Nephron (organoid): ENCODE results near the gene AMELY.

ENCODE experiments used
- H3K27ac Mint-ChIP-seq, 3 experiments: 2 replicates each; pipeline ENCODE4 v1.8.0; 2020; ENCODE audit warnings: mixed read lengths in 3 of 3, mild to moderate bottlenecking in 2 of 3, moderate library complexity in 1 of 3
- H3K27me3 Mint-ChIP-seq: 2 replicates; pipeline ENCODE4 v1.8.0; 2021; ENCODE audit warnings: low read depth, mild to moderate bottlenecking, moderate library complexity, mixed read lengths
- H3K36me3 Mint-ChIP-seq: 2 replicates; pipeline ENCODE4 v1.8.0; 2020; ENCODE audit warnings: low read depth, mixed read lengths
- H3K4me1 Mint-ChIP-seq: 2 replicates; pipeline ENCODE4 v1.8.0; 2020; ENCODE audit warnings: mixed read lengths
- H3K4me3 Mint-ChIP-seq, 3 experiments: 2 replicates each; pipeline ENCODE4 v1.8.0; 2020; ENCODE audit warnings: mild to moderate bottlenecking in 3 of 3, mixed read lengths in 3 of 3, moderate library complexity in 2 of 3
- H3K9me3 Mint-ChIP-seq: 2 replicates; pipeline ENCODE4 v1.8.0; 2020; ENCODE audit warnings: mixed read lengths
- TF ChIP-seq, protein P1 (sequence below), 3 experiments: fragments of 200-600 bp; sonication (generic); IDR thresholded peaks; one replicate each; pipeline ENCODE4 v1.5.0; 2021; ENCODE audit warnings: antibody characterized with exemption in 3 of 3; ENCODE audit not compliant: unreplicated experiment in 3 of 3

The AMELY gene

DNA sequence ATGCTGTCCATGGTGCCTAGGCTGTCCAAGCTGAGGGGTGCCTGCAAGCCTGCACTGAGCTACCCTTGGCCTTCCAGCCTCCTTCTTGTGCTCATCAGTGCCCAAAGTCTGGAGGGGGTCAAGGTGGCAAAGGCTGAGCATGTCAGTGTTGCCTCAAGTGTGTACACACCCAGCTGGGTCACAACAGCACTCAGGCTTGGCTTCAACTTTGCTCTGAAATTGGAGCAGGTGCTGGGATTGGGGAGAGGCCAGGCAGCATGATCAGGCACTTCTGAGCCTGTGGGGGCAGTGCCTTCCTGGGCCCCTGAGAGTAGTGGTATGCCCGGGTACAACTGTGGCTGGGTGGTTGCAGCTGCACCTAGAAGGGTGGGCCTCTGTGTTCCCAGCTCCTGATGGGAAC is 17.7 kb upstream of the AMELY start:
- Mint-ChIP-seq H3K27ac (no peak overlapping the region), H3K4me1 (no peaks in the 10 kb centered on the region), H3K27me3 (no peaks in the 10 kb centered on the region), H3K9me3 (no peaks in the 10 kb centered on the region), H3K4me3 (no peak overlapping the region), H3K36me3 (no peaks in the 10 kb centered on the region)
- TF ChIP-seq, protein P1, sequence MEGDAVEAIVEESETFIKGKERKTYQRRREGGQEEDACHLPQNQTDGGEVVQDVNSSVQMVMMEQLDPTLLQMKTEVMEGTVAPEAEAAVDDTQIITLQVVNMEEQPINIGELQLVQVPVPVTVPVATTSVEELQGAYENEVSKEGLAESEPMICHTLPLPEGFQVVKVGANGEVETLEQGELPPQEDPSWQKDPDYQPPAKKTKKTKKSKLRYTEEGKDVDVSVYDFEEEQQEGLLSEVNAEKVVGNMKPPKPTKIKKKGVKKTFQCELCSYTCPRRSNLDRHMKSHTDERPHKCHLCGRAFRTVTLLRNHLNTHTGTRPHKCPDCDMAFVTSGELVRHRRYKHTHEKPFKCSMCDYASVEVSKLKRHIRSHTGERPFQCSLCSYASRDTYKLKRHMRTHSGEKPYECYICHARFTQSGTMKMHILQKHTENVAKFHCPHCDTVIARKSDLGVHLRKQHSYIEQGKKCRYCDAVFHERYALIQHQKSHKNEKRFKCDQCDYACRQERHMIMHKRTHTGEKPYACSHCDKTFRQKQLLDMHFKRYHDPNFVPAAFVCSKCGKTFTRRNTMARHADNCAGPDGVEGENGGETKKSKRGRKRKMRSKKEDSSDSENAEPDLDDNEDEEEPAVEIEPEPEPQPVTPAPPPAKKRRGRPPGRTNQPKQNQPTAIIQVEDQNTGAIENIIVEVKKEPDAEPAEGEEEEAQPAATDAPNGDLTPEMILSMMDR (IDR thresholded peaks at IDR 0.05; ENCODE audit: unreplicated experiment in 3 of 3), result no peak

DNA sequence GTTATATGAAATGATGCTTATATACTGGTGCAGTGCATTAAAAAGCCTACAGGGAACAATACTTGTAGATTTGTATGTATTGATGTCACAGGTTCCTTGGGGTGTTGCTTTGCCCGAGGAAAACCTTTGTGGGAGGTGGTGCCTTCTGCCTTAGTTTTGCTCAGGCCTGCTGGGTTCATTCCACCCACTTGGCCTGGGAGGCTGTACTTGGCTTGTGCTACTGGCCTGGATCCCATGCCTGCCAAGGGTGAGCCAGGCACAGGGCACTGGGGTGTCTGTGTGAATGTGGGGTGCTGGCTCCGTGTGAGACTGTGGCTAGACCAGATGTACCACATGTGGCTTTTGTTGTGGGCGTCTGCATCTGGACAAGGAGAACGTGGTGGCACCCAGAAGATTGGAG is 16.7 kb upstream of the AMELY start:
- Mint-ChIP-seq H3K4me3 (no peak overlapping the region), H3K4me1 (no peaks in the 10 kb centered on the region), H3K9me3 (no peaks in the 10 kb centered on the region), H3K27me3 (no peaks in the 10 kb centered on the region), H3K36me3 (no peaks in the 10 kb centered on the region), H3K27ac (no peak overlapping the region)
- TF ChIP-seq, protein P1 (IDR thresholded peaks at IDR 0.05; ENCODE audit: unreplicated experiment in 3 of 3), result no peak

DNA sequence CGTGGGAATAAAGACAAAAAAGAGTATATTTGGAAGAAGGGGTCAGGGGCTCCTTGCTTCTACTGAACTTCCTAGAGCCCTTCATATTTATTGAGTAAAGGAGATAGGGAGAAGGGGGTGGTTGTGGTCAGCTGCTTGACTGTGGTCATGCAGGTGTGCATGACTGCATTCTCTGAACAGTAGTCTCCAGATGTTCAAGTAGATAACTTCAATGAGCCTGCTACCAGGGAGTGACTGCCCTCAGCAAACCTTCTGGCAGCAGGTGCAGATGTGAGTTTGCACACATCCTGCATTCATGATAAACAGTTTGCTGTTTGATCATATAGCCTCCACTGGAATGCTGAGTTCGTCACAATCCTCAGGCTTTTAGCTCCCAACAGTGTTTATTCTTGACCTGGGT is 9.5 kb upstream of the AMELY start:
- Mint-ChIP-seq H3K36me3 (no peaks in the 10 kb centered on the region), H3K27me3 (no peaks in the 10 kb centered on the region), H3K4me1 (no peaks in the 10 kb centered on the region), H3K27ac (no peak overlapping the region), H3K4me3 (no peak overlapping the region), H3K9me3 (no peaks in the 10 kb centered on the region)
- TF ChIP-seq, protein P1 (IDR thresholded peaks at IDR 0.05; ENCODE audit: unreplicated experiment in 3 of 3), result no peak

DNA sequence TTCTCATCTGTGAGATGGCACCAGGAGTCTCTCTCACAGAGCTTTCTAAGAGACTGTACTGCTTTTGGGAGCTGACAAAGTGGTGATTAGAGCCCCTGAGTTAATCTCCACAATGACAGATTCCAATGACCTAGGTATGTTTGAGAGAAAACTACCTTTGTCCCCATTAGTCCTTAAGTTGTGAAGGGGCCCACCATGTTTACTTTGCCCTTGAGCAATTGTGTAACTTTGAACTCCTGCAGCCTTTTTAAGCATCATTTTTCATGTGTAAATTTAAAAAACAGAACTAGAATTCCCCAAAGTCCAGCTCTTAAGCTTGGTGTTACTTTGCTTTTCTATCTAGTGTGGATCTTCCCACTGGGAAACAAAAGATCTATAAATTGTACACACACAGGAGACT is 1.8 kb upstream of the AMELY start:
- Mint-ChIP-seq H3K4me3 (no peak overlapping the region), H3K27me3 (no peaks in the 10 kb centered on the region), H3K27ac (no peak overlapping the region)

DNA sequence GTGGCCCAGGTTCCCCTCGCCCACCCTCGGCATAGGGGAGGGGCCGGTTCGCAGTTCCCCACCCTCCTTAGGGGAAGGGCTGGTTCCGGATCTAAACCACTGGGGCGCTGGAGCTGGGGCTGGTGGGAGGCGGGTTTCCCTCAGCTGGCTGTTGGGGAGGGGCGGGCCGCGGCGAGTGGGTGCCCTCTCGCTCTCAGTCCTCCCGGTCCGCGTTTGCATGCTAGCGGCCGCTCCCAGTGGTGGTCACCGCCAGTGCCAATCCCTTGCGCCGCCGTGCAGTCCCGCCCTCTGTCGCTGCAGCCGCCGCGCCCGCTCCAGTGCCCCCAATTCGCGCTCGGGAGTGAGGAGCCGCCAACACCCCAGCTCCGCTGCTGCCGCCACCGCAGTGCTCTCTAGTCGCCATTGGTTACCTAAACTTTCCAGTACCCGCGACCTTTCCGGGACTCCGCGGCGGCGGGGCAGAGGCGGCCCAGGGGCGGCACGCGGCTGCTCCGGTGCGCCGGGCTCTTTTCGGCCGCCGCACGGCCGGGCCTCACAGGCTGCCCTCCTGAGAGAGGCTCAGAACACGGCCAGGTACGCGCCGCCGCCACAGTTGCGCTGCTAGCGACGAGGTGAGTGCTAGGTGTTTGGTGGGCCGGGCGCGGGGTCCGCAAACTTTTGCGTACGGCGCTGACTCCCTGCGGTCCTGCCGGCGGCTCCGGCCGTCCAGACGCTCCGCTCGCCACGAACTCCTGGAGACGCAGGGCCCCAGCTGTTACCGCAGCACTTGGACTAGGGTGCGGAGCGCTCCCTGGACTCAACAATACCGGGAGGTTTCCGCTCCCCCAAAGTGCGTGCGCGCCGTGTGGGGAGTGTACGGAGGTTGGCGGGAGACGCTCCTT is 940 bp downstream of the AMELY start, which contains the start of gene TBL1Y:
Gene TBL1Y, plus strand, starts transcription at position 326 of the 881 bp plus-strand sequence. CDS start 114,388 bp downstream, outside the sequence.
- Mint-ChIP-seq H3K27me3 (no peaks in the 10 kb centered on the region), H3K36me3 (no peaks in the 10 kb centered on the region), H3K27ac (no peak within 1 kb of the TSS), H3K4me3 (no peak within 1 kb of the TSS), H3K9me3 (no peaks in the 10 kb centered on the region), H3K4me1 (no peaks in the 10 kb centered on the region)
- TF ChIP-seq, protein P1 (IDR thresholded peaks at IDR 0.05; ENCODE audit: unreplicated experiment in 3 of 3), result no peak

More for the DNA sequence above, 1.8 kb upstream of the AMELY start:
- Mint-ChIP-seq H3K36me3 (no peaks in the 10 kb centered on the region), H3K9me3 (no peaks in the 10 kb centered on the region), H3K4me1 (no peaks in the 10 kb centered on the region)
- TF ChIP-seq, protein P1 (IDR thresholded peaks at IDR 0.05; ENCODE audit: unreplicated experiment in 3 of 3), result no peak

DNA sequence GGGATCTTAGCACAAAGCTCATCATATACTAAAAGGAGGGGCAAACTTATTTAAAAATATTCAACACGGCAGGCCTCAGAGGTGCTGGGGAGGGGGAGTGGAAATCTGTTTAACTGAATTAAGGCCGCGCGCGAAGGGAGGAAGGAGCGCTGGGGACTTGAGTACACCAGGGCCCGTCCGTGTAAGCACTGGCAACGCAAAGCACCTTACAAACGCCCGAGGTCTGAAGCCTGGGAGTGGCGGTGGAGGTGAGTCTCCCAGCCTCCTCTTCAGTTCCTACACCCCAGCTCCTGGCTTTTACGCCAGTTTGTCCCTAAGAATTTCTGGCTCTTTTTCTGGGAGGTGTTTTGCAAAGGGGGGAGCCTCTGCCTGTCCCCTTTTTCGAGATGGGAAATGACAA is 1.7 kb downstream of the AMELY start:
- H3K4me1 Mint-ChIP-seq, result no peaks in the 10 kb centered on the region

More for the DNA sequence above, 1.7 kb downstream of the AMELY start:
- Mint-ChIP-seq H3K27ac (no peak overlapping the region), H3K4me3 (no peak overlapping the region), H3K36me3 (no peaks in the 10 kb centered on the region), H3K27me3 (no peaks in the 10 kb centered on the region), H3K9me3 (no peaks in the 10 kb centered on the region)
- TF ChIP-seq, protein P1 (IDR thresholded peaks at IDR 0.05; ENCODE audit: unreplicated experiment in 3 of 3), result no peak
